ENCODE measurements around the gene UNC45A. TPM values are rescaled to one million over a fixed set of nuclear protein-coding genes. Genes with fewer than 3 reads are reported as not detected.

UNC45A gene
- total RNA-seq, 4 donors from 2014 or later: 63.7 to 116 (median 100) TPM

DNA sequence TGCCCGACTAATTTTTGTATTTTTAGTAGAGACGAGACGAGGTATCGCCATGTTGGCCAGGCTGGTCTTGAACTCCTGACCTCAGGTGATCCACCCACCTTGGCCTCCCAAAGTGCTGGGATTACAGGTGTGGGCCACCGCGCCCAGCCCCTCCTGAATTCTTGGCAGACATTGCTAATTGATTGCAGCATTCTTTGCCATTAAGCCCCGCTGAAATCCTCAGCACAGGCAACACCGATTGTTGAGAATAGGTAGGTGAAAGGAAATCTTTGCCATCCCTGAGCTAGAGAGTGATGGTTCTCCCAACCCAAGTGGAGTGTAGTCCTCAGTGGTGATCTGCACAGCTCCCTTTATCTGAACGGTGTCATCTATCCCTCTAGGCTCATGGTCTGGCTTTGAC is 30.3 kb upstream of the UNC45A start:
- Histone ChIP-seq H3K4me1 (peaks cover 0 to 69% (median 8%) of the 10 kb centered on the region in 3 donors), H3K4me3 (no peak overlapping the region), H3K36me3 (peaks cover 0 to 51% of the 10 kb centered on the region in 2 donors), H3K9me3 (no peaks in the 10 kb centered on the region), H3K27me3 (no peaks in the 10 kb centered on the region), H3K27ac (no peak overlapping the region)
- no peak for ATAC-seq
- WGBS, 2 donors (ENCODE audit: low coverage in 1 of 2): 79 to 80% methylated on average over 1 to 5 of the region's 9 CpGs
- TF ChIP-seq EP300 (IDR thresholded peaks at IDR 0.05) (no peak), POLR2AphosphoS5 (IDR thresholded peaks at IDR 0.05) (no peak), CTCF (IDR thresholded peaks at IDR 0.05) (no peak), POLR2A (IDR thresholded peaks at IDR 0.05) (no peak)

DNA sequence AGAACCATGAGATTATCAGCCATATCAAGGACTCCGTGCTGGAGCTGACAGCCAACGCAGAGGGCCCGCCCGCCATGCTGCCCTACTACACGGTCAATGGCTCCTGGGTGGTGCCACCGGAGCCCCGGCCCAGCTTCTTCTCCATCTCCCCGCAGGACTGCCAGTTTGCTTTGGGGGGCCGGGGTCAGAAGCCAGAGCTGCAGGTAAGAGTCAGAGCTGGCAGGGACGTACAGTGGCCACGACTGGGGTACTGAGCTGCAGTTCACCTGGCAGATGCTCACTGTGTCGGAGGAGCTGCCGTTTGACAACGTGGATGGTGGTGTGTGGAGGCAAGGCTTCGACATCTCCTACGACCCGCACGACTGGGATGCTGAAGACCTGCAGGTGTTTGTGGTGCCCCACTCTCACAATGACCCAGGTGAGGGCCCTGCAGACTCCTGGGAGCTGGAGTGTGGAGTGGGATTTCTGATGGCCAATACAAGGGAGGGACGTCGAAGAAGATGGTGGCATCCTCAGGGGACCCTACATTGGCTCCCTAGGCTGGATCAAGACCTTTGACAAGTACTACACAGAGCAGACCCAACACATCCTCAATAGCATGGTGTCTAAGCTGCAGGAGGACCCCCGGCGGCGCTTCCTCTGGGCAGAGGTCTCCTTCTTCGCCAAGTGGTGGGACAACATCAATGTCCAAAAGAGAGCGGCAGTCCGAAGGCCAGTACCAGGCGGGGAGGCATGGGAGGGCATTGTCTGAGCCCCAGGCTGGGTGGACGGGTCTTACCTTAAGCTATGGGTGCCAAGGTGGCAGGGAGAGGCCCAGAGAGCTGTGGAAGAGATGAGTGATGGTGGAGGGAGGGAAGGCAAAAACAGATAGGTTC is 29.5 kb upstream of the UNC45A start:
- Histone ChIP-seq H3K9me3 (no peaks in the 10 kb centered on the region), H3K4me1 (peaks cover 0 to 69% (median 8%) of the 10 kb centered on the region in 3 donors), H3K27ac (no peak overlapping the region), H3K4me3 (no peak overlapping the region), H3K36me3 (peaks cover 0 to 59% of the 10 kb centered on the region in 2 donors), H3K27me3 (no peaks in the 10 kb centered on the region)
- WGBS, 2 donors (ENCODE audit: low coverage in 1 of 2): 83% methylated on average over 3 of the region's 28 CpGs; no CpG with 5 or more reads in 1 of the 2 donors
- TF ChIP-seq POLR2A (IDR thresholded peaks at IDR 0.05): no peak
- TF ChIP-seq EP300 (IDR thresholded peaks at IDR 0.05): no peak
- TF ChIP-seq POLR2AphosphoS5 (IDR thresholded peaks at IDR 0.05): no peak
- no peak for TF ChIP-seq CTCF (IDR thresholded peaks at IDR 0.05)
- no peak for ATAC-seq

- H3K27ac ChIP-seq: no peak overlapping the region
- peaks cover 0 to 66% of the 10 kb centered on the region in 2 donors for H3K36me3 ChIP-seq
- H3K27me3 ChIP-seq: no peaks in the 10 kb centered on the region
- WGBS, 2 donors (ENCODE audit: low coverage in 1 of 2): 91 to 93% methylated on average over 2 to 5 of the region's 11 CpGs
- no peak overlapping the region for H3K4me3 ChIP-seq
- peaks cover 0 to 67% (median 8%) of the 10 kb centered on the region in 3 donors for H3K4me1 ChIP-seq
- TF ChIP-seq CTCF (IDR thresholded peaks at IDR 0.05) (no peak), EP300 (IDR thresholded peaks at IDR 0.05) (no peak), POLR2A (IDR thresholded peaks at IDR 0.05) (no peak), POLR2AphosphoS5 (IDR thresholded peaks at IDR 0.05) (no peak)
- ATAC-seq: no peak
- H3K9me3 ChIP-seq: no peaks in the 10 kb centered on the region
These were observed 28.8 kb upstream of the UNC45A start for GRCh38 chr15:90906181-90906849.

DNA sequence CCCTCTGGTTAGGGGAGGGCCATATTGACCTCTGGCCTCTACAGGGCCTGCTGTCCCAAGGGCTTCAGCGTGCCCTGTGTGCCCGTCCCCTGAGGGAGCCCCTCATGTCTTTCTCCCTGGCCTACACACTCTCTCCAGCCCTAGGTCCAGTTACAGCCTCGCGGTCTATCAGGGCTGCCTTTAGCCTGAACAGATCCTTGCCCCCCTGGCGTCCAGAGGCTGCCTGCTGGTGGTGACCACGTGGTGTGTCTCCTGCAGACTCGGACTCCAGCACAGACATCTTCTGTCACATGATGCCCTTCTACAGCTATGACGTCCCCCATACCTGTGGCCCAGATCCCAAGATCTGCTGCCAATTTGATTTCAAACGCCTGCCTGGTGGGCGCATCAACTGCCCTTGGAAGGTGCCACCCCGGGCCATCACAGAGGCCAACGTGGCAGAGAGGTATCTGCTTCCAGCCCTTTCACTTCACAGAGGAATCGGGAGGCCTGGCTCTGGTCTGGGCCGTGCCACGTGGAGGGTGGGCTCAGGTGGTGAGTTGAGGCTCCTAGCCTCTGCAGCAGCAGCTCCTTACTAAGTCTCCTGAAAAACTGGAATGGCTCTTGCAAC is 27.9 kb upstream of the UNC45A start:
- Histone ChIP-seq H3K9me3 (no peaks in the 10 kb centered on the region), H3K4me3 (no peak overlapping the region), H3K36me3 (peaks cover 0 to 75% of the 10 kb centered on the region in 2 donors), H3K27ac (peak overlapping the region in 2 of 4 donors; percentile 15 to 44), H3K4me1 (peaks cover 0 to 59% (median 8%) of the 10 kb centered on the region in 3 donors), H3K27me3 (no peaks in the 10 kb centered on the region)
- ATAC-seq: no peak
- no CpG with 5 or more reads among the region's 15 CpGs for WGBS, 2 donors (ENCODE audit: low coverage in 1 of 2)
- no peak for TF ChIP-seq POLR2AphosphoS5 (IDR thresholded peaks at IDR 0.05)
- TF ChIP-seq POLR2A (IDR thresholded peaks at IDR 0.05): no peak
- TF ChIP-seq EP300 (IDR thresholded peaks at IDR 0.05): no peak
- TF ChIP-seq CTCF (IDR thresholded peaks at IDR 0.05): no peak
